GM18858 (cell line): Measurements from ENCODE around the gene MTA1.

Experiments
- ATAC-seq: cut with Tn5 transposase; IDR thresholded peaks from one replicate; pipeline ENCODE4 v1.9.1; 2021; ENCODE audit not compliant: unreplicated experiment

MTA1 gene

GRCh38 chr14:105421723-105422615, 2.3 kb downstream of the MTA1 start:
- no peak for ATAC-seq

- no peak for ATAC-seq
These were observed 3.3 kb downstream of the MTA1 start for GRCh38 chr14:105422695-105423487.

DNA sequence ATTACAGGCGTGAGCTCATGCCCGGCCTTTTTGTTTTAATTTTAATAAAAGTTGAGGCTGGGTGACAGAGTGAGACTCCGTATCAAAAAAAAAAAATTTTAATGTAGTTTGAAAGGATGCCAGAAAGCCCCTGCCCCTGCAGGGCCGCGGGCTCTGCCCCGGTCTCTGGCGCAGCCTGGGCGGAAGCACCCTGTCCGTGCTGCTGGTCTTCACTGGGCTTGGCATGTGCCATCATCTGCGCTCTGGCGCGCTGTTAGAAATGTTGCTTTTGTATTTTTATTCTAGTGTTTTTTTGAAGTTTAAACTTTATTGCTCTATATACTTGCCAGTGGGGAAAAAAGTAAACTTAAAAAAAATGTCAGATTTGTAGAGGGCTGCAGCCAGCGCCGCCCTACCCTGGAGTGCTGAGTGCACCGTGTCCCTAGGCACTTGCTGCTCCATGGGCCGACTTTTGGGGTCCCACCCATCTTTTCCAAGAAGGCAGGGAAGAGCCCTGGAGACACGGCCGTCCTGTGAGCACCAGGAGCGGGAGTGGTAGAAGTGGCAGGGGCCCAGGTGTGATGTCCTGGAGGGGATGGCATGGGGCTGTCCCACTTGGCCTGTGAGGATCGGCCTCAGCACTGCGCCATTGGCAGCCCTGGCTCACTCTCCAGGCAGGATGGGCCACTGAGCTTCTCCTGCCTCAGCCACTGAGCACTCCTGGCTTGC, 4.0 kb downstream of the MTA1 start:
- no peak for ATAC-seq

DNA sequence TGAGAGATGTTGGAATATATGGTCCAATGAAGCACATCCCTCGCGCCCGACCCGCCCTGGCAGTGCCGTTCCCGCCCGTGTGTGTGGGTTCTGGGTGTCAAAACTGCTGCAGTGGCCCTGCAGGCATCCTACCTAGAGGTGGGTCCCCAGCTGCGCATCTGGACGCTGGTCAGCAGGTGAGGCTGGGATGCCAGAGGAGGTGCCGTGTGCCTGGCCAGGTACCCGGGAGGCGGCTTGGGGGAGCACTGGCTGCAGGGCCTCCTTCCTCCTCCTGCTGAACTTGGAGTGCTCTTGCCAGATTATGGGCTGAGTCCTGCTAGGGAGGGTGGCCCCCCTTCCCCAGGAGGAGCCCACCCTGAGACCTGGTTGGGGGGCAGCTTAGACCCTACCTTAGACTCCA, 5.2 kb downstream of the MTA1 start:
- ATAC-seq: no peak

GRCh38 chr14:105425823-105426247, 6.2 kb downstream of the MTA1 start:
- no peak for ATAC-seq

GRCh38 chr14:105426416-105427130, 6.9 kb downstream of the MTA1 start:
- ATAC-seq: no peak

DNA sequence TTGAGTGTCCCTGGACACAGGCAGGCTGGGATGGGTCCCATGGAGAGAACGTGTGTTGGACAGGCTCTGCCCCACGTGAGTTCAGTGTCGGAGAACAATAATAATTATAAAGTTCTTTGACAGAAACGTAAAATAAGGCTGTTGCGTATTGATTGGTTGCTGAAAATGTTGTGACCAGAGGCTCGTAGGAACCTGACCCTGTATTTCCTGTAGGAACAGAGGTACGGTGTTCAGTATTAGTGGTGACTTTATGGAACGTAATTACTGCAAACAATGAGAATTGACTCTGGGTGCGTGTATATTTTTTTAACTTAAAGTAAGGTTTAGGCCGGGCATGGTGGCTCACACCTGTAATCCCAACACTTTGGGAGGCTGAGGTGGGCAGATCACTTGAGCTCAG, 7.8 kb downstream of the MTA1 start:
- ATAC-seq: no peak

DNA sequence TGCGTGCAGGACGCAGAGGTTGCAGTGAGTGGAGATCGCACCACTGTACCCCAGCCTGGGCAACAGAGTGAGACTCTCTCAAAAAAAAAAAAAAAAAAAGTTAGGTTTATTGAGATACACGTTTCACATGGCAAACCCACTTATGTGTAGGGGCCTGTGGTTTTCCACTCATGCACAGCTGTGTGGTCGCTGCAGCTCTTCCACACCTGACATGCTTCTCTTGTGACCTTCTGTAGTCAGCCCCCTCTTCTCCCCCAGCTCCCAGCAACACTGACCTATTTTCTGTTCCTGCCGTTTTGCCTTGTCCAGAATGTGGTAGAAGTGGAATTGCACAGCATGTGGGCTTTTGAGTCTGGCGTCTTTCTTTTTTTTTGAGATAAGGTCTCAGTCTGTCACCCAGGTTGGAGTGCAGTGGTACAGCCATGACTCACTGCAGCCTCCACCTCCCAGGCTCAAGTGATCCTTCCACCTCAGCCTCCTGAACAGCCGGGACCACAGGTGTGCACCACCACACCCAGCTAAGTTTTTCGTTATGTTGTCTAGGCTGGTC, 8.4 kb downstream of the MTA1 start:
- ATAC-seq: no peak

DNA sequence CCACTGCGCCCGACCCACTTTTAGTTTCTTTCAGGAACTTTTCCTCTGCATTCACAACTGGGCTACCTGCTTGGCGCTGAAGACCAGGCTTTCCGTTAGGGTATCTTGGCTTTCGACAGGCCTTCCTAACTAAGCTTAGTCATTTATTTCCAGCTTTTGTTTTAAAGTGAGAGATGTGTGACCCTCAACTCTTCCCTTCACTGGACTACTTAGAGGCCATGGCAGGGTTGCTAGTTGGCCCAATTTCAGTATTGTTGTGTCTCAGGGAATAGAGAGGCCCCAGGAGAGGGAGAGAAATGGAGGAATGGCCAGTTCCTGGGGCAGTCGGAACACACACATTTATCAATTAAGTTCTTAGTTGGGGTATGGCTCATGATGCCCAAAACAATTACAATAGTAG, 10.4 kb downstream of the MTA1 start:
- no peak for ATAC-seq

- ATAC-seq: no peak
These were observed 10.9 kb downstream of the MTA1 start for GRCh38 chr14:105430565-105430964.

GRCh38 chr14:105431256-105431655, 11.6 kb downstream of the MTA1 start:
- no peak for ATAC-seq

DNA sequence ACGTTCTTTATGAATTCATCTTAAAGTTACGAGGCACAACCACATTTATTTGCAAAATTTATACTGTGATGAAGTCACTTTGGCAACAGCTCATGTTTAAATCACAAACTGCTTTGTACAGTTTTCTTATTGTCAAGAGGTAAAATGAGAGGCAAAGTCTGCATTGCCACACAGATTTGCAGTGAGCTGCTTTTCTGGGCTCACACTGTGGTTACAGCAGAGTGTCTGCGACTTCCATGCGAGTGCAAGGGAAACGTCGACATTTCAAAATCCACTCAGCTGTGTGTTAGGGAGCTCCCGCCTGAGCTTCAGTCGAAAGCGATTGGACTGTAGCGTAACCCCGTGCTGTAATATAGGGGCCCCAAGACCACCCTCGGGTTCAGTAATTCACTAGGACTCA, 13.0 kb downstream of the MTA1 start:
- ATAC-seq: no peak

GRCh38 chr14:105433161-105433605, 13.6 kb downstream of the MTA1 start:
- no peak for ATAC-seq

DNA sequence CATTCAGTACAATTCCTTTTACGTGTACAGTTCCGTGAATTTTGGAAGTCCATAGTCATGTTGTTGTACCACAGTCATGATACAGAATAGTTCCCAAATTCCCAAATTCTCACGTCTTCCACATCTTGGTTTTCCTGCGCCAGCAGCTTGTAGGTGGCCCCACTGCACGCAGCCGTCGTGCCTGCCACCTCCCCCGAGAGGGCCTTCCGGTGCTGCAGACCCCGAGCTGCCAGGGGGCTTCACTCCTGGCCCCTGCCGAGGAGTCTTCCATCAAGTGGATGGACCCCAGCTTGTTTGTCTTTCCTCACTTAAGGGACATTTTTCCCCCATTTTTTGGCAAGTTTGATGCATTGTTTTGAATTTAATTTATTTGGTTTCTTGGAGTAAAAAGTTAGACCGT, 16.8 kb downstream of the MTA1 start:
- ATAC-seq: no peak

GRCh38 chr14:105436891-105437722, 17.5 kb downstream of the MTA1 start:
- no peak for ATAC-seq

DNA sequence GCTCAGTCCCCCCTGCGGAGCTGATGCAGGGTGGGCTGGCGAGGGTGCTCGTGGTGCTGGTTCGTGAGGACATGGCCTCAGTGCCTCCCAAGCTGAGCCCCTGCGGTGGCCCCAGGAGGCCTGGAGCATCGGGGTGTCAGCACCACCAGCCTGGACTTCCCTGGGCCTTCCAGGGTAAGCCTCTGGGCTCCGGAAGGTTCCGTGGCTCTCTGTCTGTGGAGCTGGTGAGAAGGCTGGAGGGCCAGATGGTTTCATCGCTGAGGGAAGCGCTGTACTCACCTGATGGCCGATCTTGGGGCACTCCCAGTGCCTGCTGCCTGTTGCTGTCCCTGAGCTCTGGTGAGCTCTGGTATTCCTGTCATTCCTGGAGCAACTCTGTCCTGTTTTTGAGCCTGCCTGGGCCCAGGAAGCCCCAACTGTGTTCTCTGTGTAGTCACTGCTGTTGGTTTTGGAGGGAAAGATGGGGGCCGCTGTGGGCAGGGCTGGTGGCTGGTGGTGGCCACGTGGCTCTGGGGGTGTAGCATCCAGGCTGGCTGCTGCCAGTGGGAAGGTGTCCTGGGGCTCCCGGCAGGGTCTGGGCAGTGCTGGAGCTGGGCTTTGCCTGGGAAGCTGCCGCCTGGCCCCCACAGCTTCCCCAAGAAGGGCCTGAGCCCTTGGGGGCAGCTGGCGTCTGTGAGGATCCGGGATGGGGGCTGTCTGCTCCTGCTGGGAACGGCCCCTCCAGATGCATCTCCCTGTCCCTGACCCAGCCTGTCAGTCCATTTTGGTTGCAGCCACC, 18.3 kb downstream of the MTA1 start:
- ATAC-seq: no peak

- ATAC-seq: no peak
These were observed 19.6 kb downstream of the MTA1 start for GRCh38 chr14:105439179-105439578.

DNA sequence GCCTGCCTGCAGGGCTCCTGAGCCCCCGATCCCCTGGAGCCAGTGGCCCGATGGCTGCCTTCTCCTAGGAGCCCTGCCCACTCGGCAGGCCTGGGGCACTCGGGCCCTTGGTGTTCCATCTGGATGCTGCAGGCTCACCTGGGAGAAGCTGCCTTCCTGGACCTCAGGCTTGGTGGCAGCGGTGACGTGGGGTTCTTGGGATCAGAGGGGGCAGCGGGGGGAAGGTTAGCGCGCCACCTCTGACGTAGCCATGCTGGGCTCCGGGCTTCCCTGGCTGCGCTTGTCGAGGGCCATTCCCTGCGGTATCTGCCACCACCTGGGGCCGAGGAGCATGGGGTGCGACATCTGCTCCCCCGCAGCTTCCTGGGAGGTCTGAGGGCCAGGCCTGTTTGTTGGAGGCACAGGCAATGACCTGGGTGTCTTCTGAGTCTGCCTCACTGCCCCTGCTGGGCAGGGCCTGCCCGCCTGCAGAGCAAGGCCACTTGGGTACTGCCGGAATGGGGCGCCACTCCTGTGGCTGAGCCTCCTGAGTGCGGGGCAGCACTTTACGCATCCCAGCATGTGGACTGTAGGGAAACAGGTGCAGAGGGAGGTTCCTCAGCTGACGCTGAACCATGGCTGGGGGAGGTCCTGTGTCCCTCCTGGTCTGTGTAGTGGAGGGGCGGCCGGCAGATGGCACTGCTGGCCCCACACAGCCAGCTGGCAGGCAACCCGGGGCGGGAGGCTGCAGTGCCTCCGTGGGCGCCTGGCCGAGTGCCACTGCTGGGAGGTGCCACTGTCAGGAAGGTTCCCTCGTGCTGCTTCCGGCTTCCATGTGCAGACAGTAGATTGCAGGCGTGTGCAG, 20.3 kb downstream of the MTA1 start:
- no peak for ATAC-seq
